HAP-1 (cell line): ENCODE results near the gene NFILZ.

Experiments used
- DNase-seq, 2 experiments: peaks; one replicate each; pipeline ENCODE4 v3.0.0-alpha.2; 2016 to 2020; ENCODE audit warnings: low spot score in 2 of 2
- H3K27me3 ChIP-seq: fragments of 250-450 bp; sonication (Bioruptor Pico); 2 replicates; pipeline ENCODE4 v1.5.1; 2020; ENCODE audit warnings: low read depth, mild to moderate bottlenecking, moderate library complexity
- H3K36me3 ChIP-seq: fragments of 250-450 bp; sonication (Bioruptor Pico); replicated peaks from 2 replicates; pipeline ENCODE4 v1.5.1; 2020; ENCODE audit warnings: mild to moderate bottlenecking
- H3K4me1 ChIP-seq: fragments of 250-450 bp; sonication (Bioruptor Pico); 2 replicates; pipeline ENCODE4 v1.5.1; 2020; ENCODE audit warnings: mild to moderate bottlenecking
- H3K4me3 ChIP-seq: fragments of 250-450 bp; sonication (Bioruptor Pico); 2 replicates; pipeline ENCODE4 v1.5.1; 2020; ENCODE audit warnings: mild to moderate bottlenecking, moderate library complexity
- H3K9me3 ChIP-seq: fragments of 250-450 bp; sonication (Bioruptor Pico); 2 replicates; pipeline ENCODE4 v1.5.1; 2020; ENCODE audit warnings: mild to moderate bottlenecking, moderate library complexity
- in situ Hi-C: fragments of 300-500 bp; cut with MboI; formaldehyde crosslinking; loops from 3 replicates; pipeline ENCODE4 v1.14.3; 2020; ENCODE audit warnings: low sequenced_read_pairs, inconsistent platforms, mixed read lengths

Gene NFILZ

DNA sequence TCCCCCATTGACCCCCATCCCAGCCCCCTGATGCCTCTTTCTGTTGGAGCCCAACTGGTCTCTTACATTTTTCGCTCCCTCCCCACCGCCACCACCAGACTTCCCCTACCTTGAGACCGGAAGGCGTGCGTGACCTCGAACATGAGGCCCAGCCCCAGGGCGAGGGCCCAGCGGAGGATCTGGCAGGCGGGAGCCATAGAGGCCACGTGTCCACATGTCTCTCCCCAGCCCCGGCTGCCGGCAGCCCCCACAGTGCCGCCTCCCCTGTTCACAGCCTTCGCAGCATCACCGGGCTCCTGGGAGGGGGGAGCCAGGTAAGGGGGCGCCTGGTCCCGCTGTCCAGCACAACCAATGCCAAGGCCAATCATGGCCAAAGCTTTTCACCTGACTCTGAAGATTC lies 24.9 kb upstream of the NFILZ start:
- H3K27me3 ChIP-seq: no peaks in the 10 kb centered on the region
- in situ Hi-C loops: no loop called here
- DNase-seq: no peak
- no peaks in the 10 kb centered on the region for H3K36me3 ChIP-seq
- H3K4me1 ChIP-seq: peaks cover 10% of the 10 kb centered on the region
- H3K4me3 ChIP-seq: no peak overlapping the region
- H3K9me3 ChIP-seq: no peaks in the 10 kb centered on the region; the same call in 1 of the 2 replicates

DNA sequence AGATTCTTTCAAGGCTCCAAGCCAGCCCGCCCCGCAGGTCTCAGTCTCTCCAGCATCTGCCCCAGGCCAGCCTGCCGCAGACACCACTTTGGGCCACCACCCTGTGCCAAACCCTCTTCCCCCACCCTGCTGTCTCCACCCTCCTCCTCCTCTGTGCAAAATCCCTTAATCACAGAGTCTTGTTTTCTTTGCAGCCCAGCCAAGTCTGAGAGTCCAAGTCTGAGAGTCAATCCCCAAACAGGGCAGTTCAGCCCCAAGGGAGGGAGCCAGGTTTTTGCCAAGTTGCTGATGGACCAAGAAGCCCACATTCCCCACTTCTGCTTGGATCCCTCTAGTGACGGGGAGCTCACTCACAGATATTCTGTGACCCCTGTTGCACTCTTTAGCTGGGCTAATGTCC lies 23.0 kb upstream of the NFILZ start:
- Histone ChIP-seq H3K4me3 (no peak overlapping the region), H3K27me3 (no peaks in the 10 kb centered on the region), H3K9me3 (no peaks in the 10 kb centered on the region; the same call in 1 of the 2 replicates), H3K36me3 (no peaks in the 10 kb centered on the region), H3K4me1 (peaks cover 10% of the 10 kb centered on the region)
- in situ Hi-C loops: no loop called here
- DNase-seq: no peak

DNA sequence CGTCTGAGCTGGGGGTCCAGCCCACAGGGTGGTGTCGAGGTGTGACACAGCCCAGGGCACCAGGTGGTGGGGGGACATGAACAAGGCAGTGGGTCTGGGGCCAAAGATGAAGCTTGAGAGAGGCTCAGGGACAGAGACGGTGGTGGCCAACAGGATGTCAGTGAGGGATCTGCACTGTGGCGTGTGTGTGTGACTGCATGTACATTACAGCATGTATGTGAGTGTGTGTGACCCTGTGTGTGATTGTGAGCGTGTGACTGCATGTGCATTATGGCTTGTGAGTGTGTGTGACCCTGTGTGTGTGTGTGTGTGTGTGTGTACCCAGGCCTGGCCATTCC lies 21.5 kb upstream of the NFILZ start:
- in situ Hi-C loops: no loop called here

DNA sequence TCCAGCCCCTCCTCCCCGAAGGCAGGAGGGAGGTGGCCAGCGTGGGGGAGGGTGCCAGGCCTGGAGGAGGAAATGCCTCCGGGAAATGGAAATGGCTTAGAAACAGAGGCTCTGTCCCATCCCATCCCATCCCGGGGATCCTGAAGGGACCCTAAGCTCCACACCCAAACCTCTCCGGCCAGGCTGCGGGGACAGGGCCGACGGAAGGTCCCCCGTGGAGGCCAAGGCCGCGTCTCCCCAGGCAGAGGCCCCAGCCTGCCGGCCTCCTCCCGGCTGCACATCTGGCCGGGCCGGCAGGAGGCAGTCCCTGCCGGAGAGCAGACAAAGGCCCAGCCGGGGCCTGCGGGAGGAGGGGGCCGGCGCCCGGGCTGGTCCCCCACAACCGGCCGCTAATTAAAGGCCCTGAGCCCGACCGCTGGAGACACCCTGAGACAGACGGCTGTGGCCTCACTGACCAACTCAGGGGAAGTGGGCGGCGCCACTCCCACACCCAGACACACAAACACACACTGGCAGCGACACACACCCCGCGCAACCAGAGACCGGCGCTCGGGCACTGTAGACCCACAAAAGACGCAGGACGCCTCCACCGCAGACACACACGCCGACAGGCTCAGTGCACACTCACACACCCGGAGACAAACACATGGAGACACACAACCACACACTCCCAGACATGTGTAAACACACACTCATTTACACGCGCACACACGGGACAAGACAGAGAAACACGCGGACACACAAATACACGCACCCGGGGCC lies 21.0 kb upstream of the NFILZ start:
- in situ Hi-C loops: no loop called here
- H3K4me1 ChIP-seq: peaks cover 10% of the 10 kb centered on the region
- H3K27me3 ChIP-seq: no peaks in the 10 kb centered on the region
- DNase-seq: peak in 1 of 2 experiments; percentile 62
- no peaks in the 10 kb centered on the region for H3K36me3 ChIP-seq
- no peaks in the 10 kb centered on the region; the same call in 1 of the 2 replicates for H3K9me3 ChIP-seq
- peak overlapping the region; percentile 47 for H3K4me3 ChIP-seq

More for the DNA sequence above, 21.5 kb upstream of the NFILZ start:
- Histone ChIP-seq H3K36me3 (no peaks in the 10 kb centered on the region), H3K9me3 (no peaks in the 10 kb centered on the region; the same call in 1 of the 2 replicates), H3K4me1 (peaks cover 10% of the 10 kb centered on the region), H3K27me3 (no peaks in the 10 kb centered on the region), H3K4me3 (peak overlapping the region; percentile 47)
- no peak for DNase-seq

DNA sequence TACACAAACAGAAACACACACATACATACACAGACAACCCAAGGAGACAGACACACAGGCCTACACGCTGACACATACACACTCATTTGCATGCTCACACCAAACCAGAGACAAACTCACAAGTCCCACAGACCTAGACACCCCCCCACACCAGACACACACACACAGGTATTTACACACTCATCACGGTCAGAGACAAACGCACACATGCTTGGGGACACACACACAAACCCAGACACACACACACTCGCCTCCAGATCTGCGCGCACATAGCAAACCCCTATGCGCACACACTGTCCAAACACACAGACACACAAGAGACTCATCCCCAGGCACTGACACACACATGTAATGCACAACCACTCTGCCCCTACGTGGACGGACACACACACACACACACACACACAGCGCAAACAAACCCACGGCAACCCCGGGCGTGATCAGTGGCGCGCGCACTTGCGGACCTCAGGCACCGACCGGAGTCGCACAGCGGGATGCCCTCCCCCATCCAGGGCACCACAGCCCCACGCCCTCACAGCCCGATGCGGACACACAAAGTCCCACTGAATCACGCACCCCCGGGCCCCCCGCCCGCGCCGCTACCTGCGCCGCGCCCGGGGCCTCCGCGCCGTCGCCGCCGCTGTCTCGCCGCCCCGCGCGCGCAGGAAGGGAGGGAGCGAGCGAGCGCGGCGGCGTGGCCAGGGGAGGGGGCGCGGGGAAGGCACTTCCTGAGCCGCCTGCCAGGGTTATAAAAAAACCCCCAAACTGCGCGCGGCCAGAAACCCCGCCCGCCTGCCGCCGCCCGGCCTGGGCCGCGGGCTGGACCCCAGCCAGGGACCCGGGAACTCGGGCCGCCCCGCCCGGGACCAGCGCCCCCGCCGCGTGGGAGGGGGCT lies 20.1 kb upstream of the NFILZ start, which contains the start of gene ADAMTS10:
Gene ADAMTS10, minus strand, starts transcription at position 675 of the 895 bp plus-strand sequence. CDS start 5,005 bp downstream, outside the sequence.
- in situ Hi-C loops: no loop called here
- Histone ChIP-seq H3K9me3 (no peaks in the 10 kb centered on the region), H3K4me3 (peak within 1 kb of the TSS; percentile 47), H3K36me3 (no peaks in the 10 kb centered on the region), H3K27me3 (no peaks in the 10 kb centered on the region), H3K4me1 (peaks cover 10% of the 10 kb centered on the region)
- DNase-seq: peak in 1 of 2 experiments; percentile 52

DNA sequence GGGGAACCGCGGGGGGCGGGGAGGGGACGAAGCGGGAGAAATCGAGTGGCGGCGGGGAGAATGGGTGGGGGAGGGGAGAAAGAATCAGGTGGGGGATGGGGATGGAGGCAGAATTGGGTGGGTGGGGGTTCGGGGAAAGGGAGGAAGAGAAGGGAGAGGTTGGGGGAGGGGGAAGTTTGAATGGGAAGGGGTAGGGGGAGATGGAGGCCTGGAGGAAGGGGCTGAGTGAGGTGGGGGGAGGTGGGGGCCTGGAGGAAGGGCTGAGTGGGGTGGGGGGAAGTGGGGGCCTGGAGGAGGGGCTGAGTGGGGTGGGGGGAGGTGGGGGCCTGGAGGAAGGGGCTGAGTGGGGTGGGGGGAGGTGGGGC lies 19.5 kb upstream of the NFILZ start:
- no peak for DNase-seq
- Histone ChIP-seq H3K27me3 (no peaks in the 10 kb centered on the region), H3K4me1 (peaks cover 10% of the 10 kb centered on the region), H3K36me3 (no peaks in the 10 kb centered on the region), H3K4me3 (no peak overlapping the region), H3K9me3 (no peaks in the 10 kb centered on the region)
- in situ Hi-C loops: no loop called here

DNA sequence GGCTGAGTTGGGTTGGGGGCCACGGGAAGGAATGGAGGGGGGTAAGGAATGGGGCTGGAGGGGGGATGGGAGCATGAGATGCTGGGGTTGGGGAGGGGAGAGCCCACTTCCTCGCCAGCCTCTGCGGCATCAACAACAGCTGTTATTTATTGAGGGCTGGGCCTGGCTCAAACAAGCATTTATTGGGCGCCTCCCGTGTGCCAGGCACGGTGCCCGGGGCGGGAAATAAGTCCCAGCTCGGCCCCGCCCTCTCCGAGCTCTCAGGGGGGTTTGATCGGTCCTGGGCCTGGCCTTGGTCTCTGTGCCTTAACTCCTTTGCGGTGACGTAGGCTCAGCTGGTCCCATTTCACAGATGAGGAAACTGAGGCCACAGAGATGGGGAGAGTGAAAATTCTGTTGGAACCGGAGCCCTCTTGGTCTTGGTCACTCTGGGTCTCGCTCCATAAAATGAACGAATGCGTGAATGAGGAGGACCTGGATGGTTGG lies 19.0 kb upstream of the NFILZ start:
- no peak for DNase-seq
- Histone ChIP-seq H3K4me1 (peaks cover 10% of the 10 kb centered on the region), H3K4me3 (no peak overlapping the region), H3K9me3 (no peaks in the 10 kb centered on the region), H3K36me3 (no peaks in the 10 kb centered on the region), H3K27me3 (no peaks in the 10 kb centered on the region)
- in situ Hi-C loops: no loop called here

DNA sequence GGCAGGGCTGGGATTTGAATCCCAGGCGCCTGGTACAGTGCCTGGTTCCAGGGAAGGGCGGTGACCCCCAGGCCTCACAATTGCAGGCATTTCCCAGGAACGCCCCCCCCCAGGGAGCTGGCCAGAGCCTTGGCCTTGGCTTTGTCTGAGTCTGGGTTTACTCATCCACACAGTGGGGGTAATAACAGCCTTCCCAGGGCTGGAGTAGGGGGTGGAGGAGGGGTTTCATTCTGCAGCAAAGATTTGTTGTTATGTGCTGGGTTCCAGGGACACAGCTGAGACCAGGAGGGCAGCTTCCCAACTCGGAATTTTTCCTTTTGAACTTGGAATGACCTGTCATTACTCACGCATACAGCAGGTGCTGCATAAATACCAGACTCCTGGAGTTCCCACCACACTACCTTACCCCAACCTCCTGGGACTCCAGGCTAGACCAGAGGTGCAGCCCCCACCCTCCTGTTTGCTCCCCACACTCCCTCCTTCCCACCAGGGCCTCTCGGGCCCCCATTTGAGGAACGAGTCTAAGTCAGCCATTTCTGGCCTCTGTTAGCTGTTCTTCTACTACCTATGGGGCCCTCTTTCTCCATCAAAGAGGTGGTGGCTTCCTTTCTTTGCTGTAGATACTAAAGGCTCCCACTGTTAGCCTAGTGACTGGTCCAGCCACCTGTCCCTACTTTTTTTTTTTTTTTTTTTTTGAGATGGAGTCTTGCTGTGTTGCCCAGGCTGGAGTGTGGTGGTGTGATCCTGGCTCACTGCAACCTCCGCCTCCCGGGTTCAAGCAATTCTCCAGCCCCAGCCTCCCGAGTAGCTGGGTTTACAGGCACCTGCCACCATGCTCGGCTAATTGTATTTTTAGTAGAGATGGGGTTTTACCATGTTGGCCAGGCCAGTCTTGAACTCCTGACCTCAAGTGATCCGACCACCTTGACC lies 18.3 kb upstream of the NFILZ start:
- no peaks in the 10 kb centered on the region for H3K36me3 ChIP-seq
- no peak for DNase-seq
- in situ Hi-C loops: no loop called here
- no peak overlapping the region for H3K4me3 ChIP-seq
- no peaks in the 10 kb centered on the region for H3K9me3 ChIP-seq
- peaks cover 10% of the 10 kb centered on the region for H3K4me1 ChIP-seq
- no peaks in the 10 kb centered on the region for H3K27me3 ChIP-seq

DNA sequence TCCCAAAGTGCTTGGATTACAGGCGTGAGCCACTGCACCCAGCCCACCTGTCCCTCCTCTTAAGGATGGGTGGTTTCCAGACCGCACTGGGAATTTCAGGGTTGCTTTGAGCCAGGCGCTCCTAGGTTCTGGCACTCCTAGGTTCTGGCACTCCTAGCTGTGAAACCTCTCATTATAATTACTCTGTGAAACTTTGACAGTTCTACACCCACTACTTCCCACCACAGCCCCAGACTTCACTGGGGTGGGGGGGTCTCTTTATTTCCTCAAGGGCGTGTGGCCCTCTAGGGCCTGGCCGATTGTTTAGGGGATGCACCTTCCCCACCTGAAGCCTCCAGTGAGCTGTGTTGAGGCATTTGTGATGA lies 17.6 kb upstream of the NFILZ start:
- no peaks in the 10 kb centered on the region for H3K36me3 ChIP-seq
- H3K9me3 ChIP-seq: no peaks in the 10 kb centered on the region
- DNase-seq: no peak
- peaks cover 10% of the 10 kb centered on the region for H3K4me1 ChIP-seq
- H3K4me3 ChIP-seq: no peak overlapping the region
- in situ Hi-C loops: no loop called here
- H3K27me3 ChIP-seq: no peaks in the 10 kb centered on the region

DNA sequence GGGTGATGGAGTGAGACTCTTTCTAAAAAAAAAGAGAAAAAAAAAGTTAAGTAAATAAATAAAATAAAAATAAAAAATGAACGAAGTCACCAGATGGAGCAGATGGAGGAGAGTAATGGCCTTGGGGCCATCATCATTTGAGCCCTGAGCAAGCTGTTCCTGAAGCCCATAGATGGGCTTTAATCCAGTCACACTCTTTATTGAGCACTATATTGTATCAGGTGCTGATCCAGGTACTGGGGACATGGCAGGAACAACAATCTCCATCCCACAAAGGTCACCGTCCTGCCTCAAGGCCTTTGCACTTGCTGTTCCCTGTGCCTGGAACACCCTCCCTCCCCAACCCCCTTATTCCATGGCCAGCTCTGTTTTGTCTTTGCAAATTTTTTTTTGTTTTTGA lies 16.0 kb upstream of the NFILZ start:
- no peaks in the 10 kb centered on the region for H3K9me3 ChIP-seq
- H3K36me3 ChIP-seq: no peaks in the 10 kb centered on the region
- no peak for DNase-seq
- H3K27me3 ChIP-seq: no peaks in the 10 kb centered on the region
- peaks cover 6% of the 10 kb centered on the region; the same call in 1 of the 2 replicates for H3K4me1 ChIP-seq
- in situ Hi-C loops: no loop called here
- no peak overlapping the region for H3K4me3 ChIP-seq

DNA sequence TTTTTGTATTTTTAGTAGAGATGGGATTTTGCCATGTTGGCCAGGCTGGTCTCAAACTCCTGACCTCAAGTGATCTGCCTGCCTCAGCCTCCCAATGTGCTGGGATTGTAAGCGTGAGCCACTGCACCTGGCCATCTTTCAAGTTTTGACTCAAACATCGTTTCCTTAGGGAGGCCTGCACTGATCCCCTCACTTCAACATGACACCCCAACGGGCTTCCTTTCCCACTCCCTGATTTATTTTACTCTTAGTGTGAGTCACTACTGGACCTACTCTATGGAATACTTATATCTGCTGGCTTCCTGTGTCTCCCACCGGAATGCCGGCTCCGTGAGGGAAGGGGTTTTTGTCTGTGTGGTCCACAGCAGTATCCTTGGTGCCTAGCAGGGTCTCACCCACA lies 15.4 kb upstream of the NFILZ start:
- H3K36me3 ChIP-seq: no peaks in the 10 kb centered on the region
- in situ Hi-C loops: no loop called here
- DNase-seq: no peak
- H3K4me3 ChIP-seq: no peak overlapping the region
- peaks cover 1% of the 10 kb centered on the region; the same call in 1 of the 2 replicates for H3K4me1 ChIP-seq
- H3K27me3 ChIP-seq: no peaks in the 10 kb centered on the region
- H3K9me3 ChIP-seq: no peaks in the 10 kb centered on the region

DNA sequence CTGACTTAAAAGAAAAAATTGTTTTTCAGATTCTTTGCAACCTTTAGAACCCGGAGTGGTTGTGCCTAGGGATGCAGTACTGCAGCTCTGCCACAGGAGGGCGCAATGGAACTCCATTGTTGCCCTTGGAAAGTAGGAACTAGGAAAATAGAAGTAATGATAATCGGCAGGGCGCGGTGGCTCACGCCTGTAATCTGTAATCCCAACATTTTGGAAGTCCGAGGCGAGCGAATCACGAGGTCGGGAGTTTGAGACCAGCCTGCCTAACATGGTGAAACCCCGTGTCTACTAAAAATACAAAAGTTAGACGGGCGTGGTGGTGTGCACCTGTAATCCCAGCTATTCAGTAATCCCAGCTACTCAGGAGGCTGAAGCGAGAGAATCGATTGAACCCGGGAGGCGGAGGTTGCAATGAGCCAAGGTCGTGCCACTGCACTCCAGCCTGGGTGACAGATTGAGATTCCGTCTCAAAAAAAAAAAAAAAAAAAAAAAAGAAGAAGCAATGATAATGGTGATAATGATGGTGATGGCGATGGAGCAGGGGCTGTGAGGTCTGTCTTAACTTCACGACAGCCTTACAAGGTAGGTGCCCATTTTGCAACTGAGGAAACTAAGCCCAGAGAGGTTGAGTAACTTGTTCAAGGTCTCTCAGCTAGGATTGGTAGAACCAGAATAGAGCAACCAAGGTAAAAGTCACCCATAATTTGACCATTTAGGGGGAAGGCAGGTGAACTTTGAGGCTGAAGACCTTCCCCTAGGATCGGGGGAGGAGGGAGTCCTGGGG lies 14.4 kb upstream of the NFILZ start:
- peak; percentile 43 to 82 for DNase-seq
- Histone ChIP-seq H3K4me1 (no peaks in the 10 kb centered on the region), H3K36me3 (no peaks in the 10 kb centered on the region), H3K27me3 (no peaks in the 10 kb centered on the region; the same call in 1 of the 2 replicates), H3K9me3 (no peaks in the 10 kb centered on the region), H3K4me3 (no peak overlapping the region)
- in situ Hi-C loops: no loop called here

DNA sequence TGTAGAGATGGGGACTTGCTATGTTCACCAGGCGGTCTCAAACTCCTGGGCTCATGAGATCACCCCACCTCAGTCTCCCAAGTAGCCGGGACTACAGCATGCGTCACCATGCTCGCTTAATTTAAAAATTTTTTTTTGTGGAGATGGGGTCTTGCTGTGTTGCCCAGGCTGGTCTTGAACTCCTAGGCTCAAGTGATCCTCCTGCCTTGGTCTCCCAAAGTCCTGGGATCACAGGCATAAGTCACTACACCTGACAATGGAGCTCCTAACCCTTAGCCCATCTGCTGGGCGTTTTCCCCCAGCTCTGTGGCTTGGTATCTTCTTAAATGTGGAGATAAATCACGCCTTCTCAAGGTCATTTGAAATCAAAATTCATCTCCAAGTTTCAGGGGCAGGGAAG lies 13.6 kb upstream of the NFILZ start:
- no peaks in the 10 kb centered on the region for H3K9me3 ChIP-seq
- in situ Hi-C loops: no loop called here

More for the DNA sequence above, 13.6 kb upstream of the NFILZ start:
- DNase-seq: no peak
- Histone ChIP-seq H3K27me3 (no peaks in the 10 kb centered on the region; the same call in 1 of the 2 replicates), H3K4me1 (no peaks in the 10 kb centered on the region), H3K4me3 (no peak overlapping the region), H3K36me3 (no peaks in the 10 kb centered on the region)
